D721Med (cell line): Measurements from ENCODE around the gene KIAA1210.

ENCODE experiments used
- DNase-seq: peaks from one replicate; pipeline ENCODE4 v3.0.0; 2011; ENCODE audit warnings: low spot score; ENCODE audit not compliant: insufficient read length
- FAIRE-seq: peaks from 2 replicates; lab custom pipeline; 2011; peaks lifted over from hg19 to GRCh38; lab: Jason Lieb, UNC
- CTCF ChIP-seq: IDR thresholded peaks from 2 replicates; pipeline ENCODE4 v1.5.1; 2012; ENCODE audit warnings: mild to moderate bottlenecking, control low read depth; ENCODE audit not compliant: insufficient read depth; ENCODE audit errors: missing control alignments

Gene KIAA1210

GRCh38 chrX:119130911-119131310 lies 3.3 kb upstream of the KIAA1210 start:
- FAIRE-seq, result no peak
- no peak for TF ChIP-seq CTCF
- DNase-seq, result no peak

- FAIRE-seq (no peak), DNase-seq (no peak)
- TF ChIP-seq CTCF, result no peak
These were observed 6.3 kb downstream of the KIAA1210 start for GRCh38 chrX:119121341-119121740.

GRCh38 chrX:119118780-119119395 lies 8.7 kb downstream of the KIAA1210 start:
- DNase-seq, result peak; percentile 11
- FAIRE-seq, result peak; percentile 91
- peak; percentile 74 for TF ChIP-seq CTCF

GRCh38 chrX:119107206-119107605 lies 20.4 kb downstream of the KIAA1210 start:
- no peak for TF ChIP-seq CTCF
- DNase-seq (no peak), FAIRE-seq (no peak)

- FAIRE-seq (no peak), DNase-seq (no peak)
- no peak for TF ChIP-seq CTCF
These were observed 21.8 kb downstream of the KIAA1210 start for GRCh38 chrX:119105826-119106225.

GRCh38 chrX:119101168-119101567 lies 26.4 kb downstream of the KIAA1210 start:
- no peak for TF ChIP-seq CTCF
- DNase-seq (no peak), FAIRE-seq (no peak)

GRCh38 chrX:119095936-119096335 lies 31.7 kb downstream of the KIAA1210 start:
- no peak for DNase-seq
- FAIRE-seq, result no peak
- TF ChIP-seq CTCF, result no peak
